GM12891 (cell line): ENCODE data around the gene PRMT7.

Source experiments
- POLR2A ChIP-seq: IDR thresholded peaks from 2 replicates; pipeline ENCODE4 v1.6.1; 2011; ENCODE audit warnings: low read depth, low read length, control low read depth
- POLR2AphosphoS5 ChIP-seq: IDR thresholded peaks from 2 replicates; pipeline ENCODE4 v1.6.1; 2011; ENCODE audit warnings: low read depth, low read length, control low read depth

DNA sequence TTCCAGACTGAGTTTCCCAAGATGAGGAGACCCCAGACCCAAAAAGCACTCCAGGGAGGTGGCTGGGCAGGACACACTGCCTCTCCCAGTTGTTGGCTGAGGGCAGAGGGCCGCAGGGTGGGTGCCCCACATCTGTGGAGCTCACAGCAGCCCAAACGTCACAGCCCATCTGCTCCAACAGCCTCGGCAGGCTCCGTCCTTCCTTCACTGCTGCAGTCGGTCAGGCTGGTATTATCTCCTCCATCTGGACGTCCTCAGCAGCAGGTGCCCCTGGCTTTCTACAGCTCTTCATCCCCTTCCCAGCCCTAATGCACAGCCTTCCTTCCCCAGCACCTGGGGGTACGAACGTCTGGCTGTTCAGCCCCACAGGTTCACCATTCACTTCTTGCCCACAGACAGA is 55.2 kb downstream of the PRMT7 start:
- TF ChIP-seq POLR2A (no peak), POLR2AphosphoS5 (no peak)
